ENCODE measurements around the gene MBD3L3. TPM values are rescaled to one million over a fixed set of nuclear protein-coding genes. Genes with fewer than 3 reads are reported as not detected.
"Not testable (repeated sequence)": the region's sequence is repeated elsewhere in the genome, so short reads cannot be mapped to it uniquely, and the experiment has no call there.

Gene MBD3L3
- total RNA-seq, 2 experiments from 2014 or later = not detected

GRCh38 chr19:7052896-7053295 lies 5.6 kb downstream of the MBD3L3 start:
- DNase-seq, H3K27ac Mint-ChIP-seq, H3K9me3 Mint-ChIP-seq, H3K4me1 Mint-ChIP-seq, POLR2A ChIA-PET, H3K36me3 Mint-ChIP-seq, H3K4me3 Mint-ChIP-seq, H3K27me3 Mint-ChIP-seq: not testable (repeated sequence)
- peak; percentile 29 for ATAC-seq (ENCODE audit: low read depth)

GRCh38 chr19:7051421-7051820 lies 7.1 kb downstream of the MBD3L3 start:
- H3K27ac Mint-ChIP-seq; H3K27me3 Mint-ChIP-seq; H3K4me1 Mint-ChIP-seq; POLR2A ChIA-PET; H3K9me3 Mint-ChIP-seq; DNase-seq; H3K36me3 Mint-ChIP-seq; H3K4me3 Mint-ChIP-seq; ATAC-seq (ENCODE audit: low read depth): not testable (repeated sequence)

- H3K9me3 Mint-ChIP-seq; H3K36me3 Mint-ChIP-seq; H3K27ac Mint-ChIP-seq; POLR2A ChIA-PET; ATAC-seq (ENCODE audit: low read depth); DNase-seq; H3K27me3 Mint-ChIP-seq; H3K4me3 Mint-ChIP-seq; H3K4me1 Mint-ChIP-seq: not testable (repeated sequence)
These were observed 9.5 kb downstream of the MBD3L3 start, which contains the start of gene MBD3L2 for GRCh38 chr19:7049021-7049420. Gene MBD3L2 (plus strand): TSS chr19:7049321. CDS start chr19:7049374, 53 bp downstream.

- H3K27me3 Mint-ChIP-seq, H3K27ac Mint-ChIP-seq, H3K4me1 Mint-ChIP-seq, H3K4me3 Mint-ChIP-seq, H3K9me3 Mint-ChIP-seq, H3K36me3 Mint-ChIP-seq, DNase-seq, POLR2A ChIA-PET: not testable (repeated sequence)
- ATAC-seq (ENCODE audit: low read depth) = peak; percentile 45
These were observed 16.9 kb downstream of the MBD3L3 start for GRCh38 chr19:7041563-7041962.

- H3K4me3 Mint-ChIP-seq; H3K27me3 Mint-ChIP-seq; H3K27ac Mint-ChIP-seq; H3K36me3 Mint-ChIP-seq; POLR2A ChIA-PET; ATAC-seq (ENCODE audit: low read depth); H3K9me3 Mint-ChIP-seq; H3K4me1 Mint-ChIP-seq; DNase-seq: not testable (repeated sequence)
These were observed 18.4 kb downstream of the MBD3L3 start, which contains the start of gene MBD3L4 for GRCh38 chr19:7040079-7040478. Gene MBD3L4 (minus strand): TSS chr19:7040179. CDS start chr19:7040144, 35 bp downstream.

GRCh38 chr19:7030278-7030677 lies 28.2 kb downstream of the MBD3L3 start, which contains the start of gene MBD3L5:
Gene MBD3L5 (plus strand): TSS chr19:7030578. CDS start chr19:7030612, 34 bp downstream.
- H3K9me3 Mint-ChIP-seq; DNase-seq; POLR2A ChIA-PET; H3K4me1 Mint-ChIP-seq; H3K27ac Mint-ChIP-seq; ATAC-seq (ENCODE audit: low read depth); H3K36me3 Mint-ChIP-seq; H3K4me3 Mint-ChIP-seq; H3K27me3 Mint-ChIP-seq: not testable (repeated sequence)

- H3K27me3 Mint-ChIP-seq; H3K9me3 Mint-ChIP-seq; H3K27ac Mint-ChIP-seq; H3K36me3 Mint-ChIP-seq; H3K4me1 Mint-ChIP-seq; H3K4me3 Mint-ChIP-seq; ATAC-seq (ENCODE audit: low read depth); DNase-seq; POLR2A ChIA-PET: not testable (repeated sequence)
These were observed 29.7 kb downstream of the MBD3L3 start for GRCh38 chr19:7028790-7029189.

- H3K27ac Mint-ChIP-seq; ATAC-seq (ENCODE audit: low read depth); H3K27me3 Mint-ChIP-seq; POLR2A ChIA-PET; H3K9me3 Mint-ChIP-seq; H3K36me3 Mint-ChIP-seq; H3K4me1 Mint-ChIP-seq; DNase-seq; H3K4me3 Mint-ChIP-seq: not testable (repeated sequence)
These were observed 37.1 kb downstream of the MBD3L3 start, which contains the start of gene MBD3L2B for GRCh38 chr19:7021331-7021730. Gene MBD3L2B (minus strand): TSS chr19:7021431. CDS start chr19:7021397, 34 bp downstream.

GRCh38 chr19:7018828-7019227 lies 39.6 kb downstream of the MBD3L3 start:
- DNase-seq = no peak
- POLR2A ChIA-PET = no interaction called here
- no peak overlapping the region for H3K27ac Mint-ChIP-seq
- no peaks in the 10 kb centered on the region for H3K9me3 Mint-ChIP-seq
- no peak overlapping the region for H3K4me3 Mint-ChIP-seq
- no peak for ATAC-seq (ENCODE audit: low read depth)
- H3K4me1 Mint-ChIP-seq = peaks cover under 1% of the 10 kb centered on the region
- peaks cover 2% of the 10 kb centered on the region for H3K36me3 Mint-ChIP-seq
- no peaks in the 10 kb centered on the region for H3K27me3 Mint-ChIP-seq

GRCh38 chr19:7013678-7014077 lies 44.8 kb downstream of the MBD3L3 start:
- POLR2A ChIA-PET = no interaction called here
- H3K27me3 Mint-ChIP-seq = no peaks in the 10 kb centered on the region
- H3K36me3 Mint-ChIP-seq = peaks cover 2% of the 10 kb centered on the region
- ATAC-seq (ENCODE audit: low read depth) (no peak), DNase-seq (no peak)
- peaks cover 16% of the 10 kb centered on the region for H3K4me1 Mint-ChIP-seq
- no peak overlapping the region for H3K27ac Mint-ChIP-seq
- H3K4me3 Mint-ChIP-seq = no peak overlapping the region
- peaks cover 5% of the 10 kb centered on the region for H3K9me3 Mint-ChIP-seq

- ATAC-seq (ENCODE audit: low read depth) = no peak
- POLR2A ChIA-PET = no interaction called here
- Mint-ChIP-seq H3K4me3 (no peak overlapping the region), H3K36me3 (peaks cover 2% of the 10 kb centered on the region), H3K4me1 (peaks cover 18% of the 10 kb centered on the region), H3K27me3 (no peaks in the 10 kb centered on the region), H3K9me3 (peaks cover 5% of the 10 kb centered on the region), H3K27ac (no peak overlapping the region)
- no peak for DNase-seq
These were observed 47.5 kb downstream of the MBD3L3 start for GRCh38 chr19:7010722-7011593.

GRCh38 chr19:7007859-7008258 lies 50.6 kb downstream of the MBD3L3 start:
- no peak overlapping the region for H3K27ac Mint-ChIP-seq
- no peaks in the 10 kb centered on the region for H3K27me3 Mint-ChIP-seq
- H3K4me3 Mint-ChIP-seq = no peak overlapping the region
- no peak for DNase-seq
- POLR2A ChIA-PET = no interaction called here
- H3K4me1 Mint-ChIP-seq = peaks cover 18% of the 10 kb centered on the region
- H3K36me3 Mint-ChIP-seq = no peaks in the 10 kb centered on the region
- peaks cover 5% of the 10 kb centered on the region for H3K9me3 Mint-ChIP-seq
- no peak for ATAC-seq (ENCODE audit: low read depth)
